Activated naive CD8-positive, alpha-beta T cell treated with anti-CD3 and anti-CD28 coated beads for 36 hours (primary cell): Measurements from ENCODE around the gene PLA1A. TPM values are rescaled to one million over a fixed set of nuclear protein-coding genes. Genes with fewer than 3 reads are reported as not detected.

Experiments used
- DNase-seq: peaks from one replicate; pipeline ENCODE4 v3.0.0; 2021
- H3K27ac Mint-ChIP-seq: one replicate; pipeline ENCODE4 v1.8.0; 2022; ENCODE audit warnings: mild to moderate bottlenecking, moderate library complexity, mixed read lengths
- H3K27me3 Mint-ChIP-seq: one replicate; pipeline ENCODE4 v1.8.0; 2022; ENCODE audit warnings: mild to moderate bottlenecking, mixed read lengths
- H3K36me3 Mint-ChIP-seq: one replicate; pipeline ENCODE4 v1.8.0; 2021; ENCODE audit warnings: mild to moderate bottlenecking, mixed read lengths
- H3K4me1 Mint-ChIP-seq: one replicate; pipeline ENCODE4 v1.8.0; 2021; ENCODE audit warnings: mixed read lengths
- H3K4me3 Mint-ChIP-seq: one replicate; pipeline ENCODE4 v1.8.0; 2022; ENCODE audit warnings: mild to moderate bottlenecking, moderate library complexity, mixed read lengths
- H3K9me3 Mint-ChIP-seq: one replicate; pipeline ENCODE4 v1.8.0; 2022; ENCODE audit warnings: mixed read lengths
- total RNA-seq, 2 experiments: library from RNA; stranded (reverse); gene quantifications; one replicate each; pipeline ENCODE4 v1.2.3, GENCODE V29; 2021

Gene PLA1A
- total RNA-seq, 2 experiments from 2014 or later = not detected

DNA sequence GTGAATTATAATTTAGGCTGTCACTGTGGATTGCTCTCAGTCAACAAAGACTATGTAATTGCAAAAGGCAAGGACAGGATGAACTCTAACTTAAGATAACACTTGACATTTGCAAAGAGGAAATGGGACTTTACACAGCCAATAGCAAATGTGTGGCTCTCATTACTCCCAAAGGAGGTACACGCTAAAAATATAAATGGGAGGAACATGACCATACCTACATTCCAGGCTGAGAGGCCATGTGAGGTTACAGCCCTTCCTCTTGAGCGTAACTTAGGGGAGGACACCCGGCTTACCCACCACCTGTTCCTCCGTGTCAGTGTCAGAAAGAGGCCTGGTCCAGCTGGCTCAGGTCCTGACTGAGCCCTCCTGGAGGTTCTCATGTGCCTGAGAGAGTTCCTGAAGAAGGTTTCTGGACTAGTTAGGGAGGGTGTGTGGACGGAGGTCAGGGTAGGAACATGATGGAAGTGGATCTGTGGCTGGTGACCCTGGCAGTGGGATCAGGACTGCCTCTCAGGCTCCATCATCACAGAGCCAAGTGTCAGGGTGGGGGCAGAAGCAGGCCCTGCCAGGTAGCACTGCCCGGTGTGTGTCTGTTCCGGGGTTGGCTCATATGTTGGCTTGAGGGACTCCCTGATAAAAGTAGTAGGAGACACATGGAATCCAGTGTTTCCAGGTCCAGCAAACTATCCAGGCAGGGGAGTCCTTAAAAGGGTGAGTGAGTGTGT is 54.8 kb downstream of the PLA1A start:
- Mint-ChIP-seq H3K27ac (no peak overlapping the region), H3K9me3 (no peaks in the 10 kb centered on the region), H3K36me3 (peaks cover 1% of the 10 kb centered on the region), H3K4me3 (no peak overlapping the region), H3K27me3 (no peaks in the 10 kb centered on the region), H3K4me1 (no peaks in the 10 kb centered on the region)
- DNase-seq = no peak

GRCh38 chr3:119653876-119654275 is 56.2 kb downstream of the PLA1A start:
- no peak for DNase-seq
- no peak overlapping the region for H3K4me3 Mint-ChIP-seq
- peaks cover 1% of the 10 kb centered on the region for H3K36me3 Mint-ChIP-seq
- no peak overlapping the region for H3K27ac Mint-ChIP-seq
- H3K9me3 Mint-ChIP-seq = no peaks in the 10 kb centered on the region
- H3K27me3 Mint-ChIP-seq = no peaks in the 10 kb centered on the region
- H3K4me1 Mint-ChIP-seq = peaks cover 7% of the 10 kb centered on the region

DNA sequence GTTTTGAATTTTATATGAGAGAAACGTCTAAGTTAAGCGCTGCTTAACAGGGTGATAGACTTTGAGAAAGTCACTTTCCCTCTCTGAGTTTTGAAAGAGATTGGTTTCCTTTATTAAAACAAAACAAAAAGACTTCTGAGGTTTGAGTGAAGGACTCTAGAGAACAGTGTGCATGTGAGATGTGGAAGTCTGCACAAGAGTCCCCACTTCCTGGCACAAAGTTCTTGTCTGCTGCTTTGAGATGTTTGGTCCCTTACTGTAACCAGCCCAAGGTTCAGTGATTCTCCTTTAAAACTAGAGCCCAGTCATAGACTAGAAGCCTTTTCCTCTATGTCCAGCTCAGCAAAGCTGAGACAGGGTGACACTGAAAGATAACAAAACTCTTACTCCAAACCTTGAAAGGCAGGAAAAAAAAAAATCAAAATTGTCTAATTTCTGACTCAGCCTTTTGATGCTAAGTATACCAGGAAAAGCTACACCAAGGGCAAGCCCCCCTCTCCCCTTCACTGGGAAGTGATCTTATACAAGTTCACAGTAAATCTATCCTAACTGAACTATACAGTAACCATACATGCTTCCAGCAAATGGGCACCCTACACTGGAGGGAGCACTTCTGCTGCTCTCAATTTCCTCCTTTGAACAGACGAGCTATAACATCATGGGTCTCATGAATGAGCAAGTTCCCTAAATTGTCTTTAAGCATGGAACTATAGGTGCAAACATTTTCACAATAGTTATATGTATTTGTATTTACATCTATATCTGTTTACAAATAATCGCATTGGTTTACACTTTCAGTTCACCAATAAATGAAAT is 60.4 kb downstream of the PLA1A start:
- peaks cover 7% of the 10 kb centered on the region for H3K4me1 Mint-ChIP-seq
- H3K27me3 Mint-ChIP-seq = no peaks in the 10 kb centered on the region
- H3K4me3 Mint-ChIP-seq = no peak overlapping the region
- no peaks in the 10 kb centered on the region for H3K9me3 Mint-ChIP-seq
- DNase-seq = no peak
- H3K36me3 Mint-ChIP-seq = peaks cover 1% of the 10 kb centered on the region
- H3K27ac Mint-ChIP-seq = peak overlapping the region; percentile 23

DNA sequence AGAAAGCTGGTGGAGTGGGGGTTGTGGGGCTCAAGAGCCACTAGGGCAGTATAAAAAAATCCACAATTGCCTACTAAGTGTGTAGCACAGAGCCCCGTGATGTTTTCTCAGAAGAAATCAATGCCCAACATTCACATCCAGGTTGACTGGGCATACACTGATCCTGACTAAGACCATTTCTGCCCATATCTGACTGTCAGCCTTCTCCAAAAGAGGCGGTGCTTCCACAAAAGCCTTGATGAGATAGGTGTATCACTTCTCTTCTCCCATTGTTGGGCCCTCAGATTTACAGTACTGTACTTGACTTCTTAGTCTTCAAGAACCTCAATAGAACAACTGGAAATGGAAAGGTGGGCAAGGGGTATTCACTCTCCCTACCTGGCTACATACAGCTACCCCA is 61.3 kb downstream of the PLA1A start:
- no peak for DNase-seq
- Mint-ChIP-seq H3K4me1 (peaks cover 7% of the 10 kb centered on the region), H3K9me3 (no peaks in the 10 kb centered on the region), H3K36me3 (peaks cover 3% of the 10 kb centered on the region), H3K4me3 (no peak overlapping the region), H3K27ac (no peak overlapping the region), H3K27me3 (no peaks in the 10 kb centered on the region)

DNA sequence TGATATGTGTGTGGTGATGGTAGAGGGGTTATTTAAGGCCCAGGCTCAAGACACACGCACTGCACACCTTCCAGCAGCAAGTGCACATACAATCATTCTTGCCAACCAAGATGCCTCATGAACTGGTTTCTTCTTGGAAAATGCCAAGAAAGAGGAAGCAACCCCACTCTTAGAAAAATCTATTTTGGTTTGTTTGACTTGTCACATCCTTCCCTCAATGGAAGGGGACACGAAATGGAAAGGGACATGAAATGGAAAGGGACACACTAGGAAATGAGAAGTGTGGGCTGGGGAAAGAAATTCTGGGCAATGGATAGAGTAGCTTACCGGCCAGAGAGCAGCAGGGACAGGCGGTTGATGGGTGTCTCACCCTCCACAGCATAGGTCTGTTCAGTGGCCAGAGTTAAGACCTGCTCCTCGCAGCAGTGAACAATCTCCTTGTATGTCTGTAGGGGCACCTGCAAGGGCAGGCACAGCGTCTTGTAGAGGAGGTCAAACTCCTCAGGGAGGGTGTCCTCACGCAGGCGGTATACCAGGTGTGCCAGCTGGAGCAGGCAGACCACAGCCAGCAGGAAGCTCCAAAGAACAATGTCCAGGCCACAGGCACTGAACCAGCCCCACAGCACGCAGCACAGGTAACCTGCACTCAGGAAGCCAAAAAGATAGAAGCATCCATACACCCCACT is 62.1 kb downstream of the PLA1A start:
- peaks cover 3% of the 10 kb centered on the region for H3K36me3 Mint-ChIP-seq
- DNase-seq = no peak
- no peak overlapping the region for H3K4me3 Mint-ChIP-seq
- no peaks in the 10 kb centered on the region for H3K9me3 Mint-ChIP-seq
- H3K4me1 Mint-ChIP-seq = peaks cover 7% of the 10 kb centered on the region
- H3K27ac Mint-ChIP-seq = no peak overlapping the region
- no peaks in the 10 kb centered on the region for H3K27me3 Mint-ChIP-seq

DNA sequence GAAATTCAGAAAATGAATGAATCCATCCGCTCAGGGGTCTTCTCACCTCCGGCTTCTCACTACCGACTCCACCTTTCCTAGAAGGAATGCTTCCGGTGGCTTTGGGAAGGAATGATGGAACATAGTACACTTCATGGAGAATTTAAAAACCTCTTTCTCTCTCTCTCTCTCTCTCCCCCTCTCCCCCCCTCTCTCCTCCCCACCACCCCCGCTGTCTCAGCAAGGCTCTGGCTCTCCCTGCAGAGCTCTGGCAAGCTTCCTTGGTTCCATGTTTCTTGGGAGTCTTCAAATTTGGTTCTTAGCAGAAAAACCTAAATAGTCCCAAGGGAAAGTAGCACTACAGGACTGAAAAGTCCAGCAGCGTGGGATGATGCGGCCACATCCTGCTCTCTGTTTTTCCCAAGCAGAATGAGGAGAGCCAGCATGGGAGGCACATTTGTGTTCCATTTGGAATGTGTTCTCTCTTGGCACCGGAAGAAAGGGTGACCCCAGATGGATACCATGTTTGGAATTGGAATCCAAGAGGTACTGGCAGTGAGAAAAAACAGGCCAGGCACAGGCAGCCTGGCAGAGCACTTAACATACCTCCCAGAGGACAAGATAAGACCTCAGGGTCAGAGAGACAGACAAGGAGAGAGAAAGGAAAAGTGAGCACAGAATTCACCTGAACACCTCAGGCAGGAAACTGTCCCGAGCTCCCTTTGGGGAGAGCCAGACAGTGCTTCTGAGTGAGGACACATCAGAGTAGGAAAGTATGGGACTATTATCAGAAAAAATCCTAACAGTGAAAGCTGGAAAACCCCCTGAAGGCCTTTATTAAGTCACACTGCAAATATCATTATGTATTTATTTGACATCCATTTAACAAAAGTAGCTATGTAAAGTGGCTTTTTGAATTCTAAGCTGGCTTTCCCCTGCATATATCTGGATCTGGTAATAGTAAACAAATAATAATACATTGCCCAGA is 63.1 kb downstream of the PLA1A start, which contains the start of gene POPDC2:
POPDC2 (minus strand) TSS at position 116 of the 967 bp plus-strand sequence. CDS start 166 bp downstream, outside the sequence.
- no peak within 1 kb of the TSS for H3K4me3 Mint-ChIP-seq
- no peaks in the 10 kb centered on the region for H3K9me3 Mint-ChIP-seq
- peaks cover 7% of the 10 kb centered on the region for H3K4me1 Mint-ChIP-seq
- peaks cover 5% of the 10 kb centered on the region for H3K36me3 Mint-ChIP-seq
- H3K27me3 Mint-ChIP-seq = no peaks in the 10 kb centered on the region
- H3K27ac Mint-ChIP-seq = no peak within 1 kb of the TSS
- DNase-seq = no peak

GRCh38 chr3:119662604-119663373 is 65.1 kb downstream of the PLA1A start:
- Mint-ChIP-seq H3K4me3 (no peak overlapping the region), H3K27me3 (no peaks in the 10 kb centered on the region), H3K27ac (no peak overlapping the region), H3K36me3 (peaks cover 15% of the 10 kb centered on the region), H3K9me3 (no peaks in the 10 kb centered on the region), H3K4me1 (peaks cover 5% of the 10 kb centered on the region)
- DNase-seq = no peak

DNA sequence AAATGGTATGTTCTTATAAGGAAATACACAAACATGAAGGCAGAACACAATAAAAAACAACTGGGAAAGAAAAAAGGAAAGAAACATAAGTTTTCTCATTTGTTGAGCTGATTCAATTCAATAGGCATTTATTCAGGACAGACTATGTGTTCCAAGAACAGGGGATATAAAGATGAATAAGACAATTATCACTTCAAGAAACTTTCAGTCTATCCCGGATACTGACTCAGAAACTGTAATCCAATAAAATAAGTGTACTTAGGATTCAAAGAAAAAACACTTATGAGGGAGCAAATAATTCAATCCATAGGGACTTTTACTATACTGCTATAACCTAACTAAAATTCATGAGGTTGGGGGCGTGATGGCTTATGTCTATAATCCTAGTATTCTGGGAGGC is 66.2 kb downstream of the PLA1A start:
- H3K4me1 Mint-ChIP-seq = no peaks in the 10 kb centered on the region
- no peak overlapping the region for H3K27ac Mint-ChIP-seq
- peaks cover 15% of the 10 kb centered on the region for H3K36me3 Mint-ChIP-seq
- no peak overlapping the region for H3K4me3 Mint-ChIP-seq
- no peak for DNase-seq
- H3K9me3 Mint-ChIP-seq = no peaks in the 10 kb centered on the region
- no peaks in the 10 kb centered on the region for H3K27me3 Mint-ChIP-seq

DNA sequence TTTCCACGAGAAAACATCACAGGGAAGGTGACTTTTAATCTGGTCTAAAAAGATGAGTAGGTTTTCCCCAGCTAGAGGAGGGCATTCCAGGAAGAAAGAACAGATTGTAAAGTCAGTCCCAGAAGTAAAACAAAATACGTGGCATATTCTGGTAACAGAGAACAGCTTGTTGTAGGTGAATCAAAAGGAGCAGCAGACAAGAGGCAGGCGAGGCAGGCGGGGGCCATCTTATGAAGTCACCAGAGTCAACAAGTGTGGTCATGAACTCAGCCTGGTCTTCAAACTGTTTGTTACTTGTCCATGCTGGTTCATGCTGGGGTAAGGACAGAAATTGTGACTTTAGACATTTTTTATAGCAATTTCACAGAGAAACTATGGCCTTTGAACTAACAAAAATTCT is 66.7 kb downstream of the PLA1A start:
- H3K4me1 Mint-ChIP-seq = no peaks in the 10 kb centered on the region
- no peak for DNase-seq
- H3K36me3 Mint-ChIP-seq = peaks cover 15% of the 10 kb centered on the region
- H3K27me3 Mint-ChIP-seq = no peaks in the 10 kb centered on the region
- no peak overlapping the region for H3K4me3 Mint-ChIP-seq
- no peaks in the 10 kb centered on the region for H3K9me3 Mint-ChIP-seq
- no peak overlapping the region for H3K27ac Mint-ChIP-seq

DNA sequence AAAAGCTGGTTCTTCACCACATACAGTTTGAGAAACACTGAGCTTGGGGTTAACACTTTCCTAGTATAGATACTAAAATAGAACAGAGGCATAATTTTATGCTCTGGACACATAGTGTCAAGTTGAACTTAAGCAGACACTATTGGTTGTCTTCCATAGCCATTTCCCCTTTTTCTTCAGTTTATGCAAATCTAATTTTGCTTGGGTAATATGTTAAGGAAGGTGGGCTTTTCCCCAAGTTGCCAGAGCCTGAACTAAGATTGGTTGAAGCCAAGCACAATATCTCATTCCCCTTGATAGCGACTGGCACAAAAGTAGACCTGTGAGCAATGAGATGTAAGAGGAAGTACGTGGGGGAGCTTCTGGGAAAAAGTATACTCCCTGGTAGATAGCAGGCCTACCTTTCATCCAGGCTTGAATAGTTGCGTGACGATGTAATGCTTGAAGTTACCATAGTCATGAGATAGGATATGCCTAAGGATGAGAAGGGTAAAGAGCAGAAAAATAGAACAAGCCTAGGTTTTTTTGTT is 67.2 kb downstream of the PLA1A start:
- DNase-seq = no peak
- H3K4me3 Mint-ChIP-seq = no peak overlapping the region
- no peaks in the 10 kb centered on the region for H3K27me3 Mint-ChIP-seq
- H3K9me3 Mint-ChIP-seq = no peaks in the 10 kb centered on the region
- no peak overlapping the region for H3K27ac Mint-ChIP-seq
- H3K36me3 Mint-ChIP-seq = peaks cover 17% of the 10 kb centered on the region
- H3K4me1 Mint-ChIP-seq = peaks cover 2% of the 10 kb centered on the region

GRCh38 chr3:119665954-119666559 is 68.4 kb downstream of the PLA1A start:
- no peak for DNase-seq
- Mint-ChIP-seq H3K36me3 (peaks cover 19% of the 10 kb centered on the region), H3K27me3 (no peaks in the 10 kb centered on the region), H3K27ac (no peak overlapping the region), H3K4me1 (peaks cover 6% of the 10 kb centered on the region), H3K4me3 (no peak overlapping the region), H3K9me3 (no peaks in the 10 kb centered on the region)

DNA sequence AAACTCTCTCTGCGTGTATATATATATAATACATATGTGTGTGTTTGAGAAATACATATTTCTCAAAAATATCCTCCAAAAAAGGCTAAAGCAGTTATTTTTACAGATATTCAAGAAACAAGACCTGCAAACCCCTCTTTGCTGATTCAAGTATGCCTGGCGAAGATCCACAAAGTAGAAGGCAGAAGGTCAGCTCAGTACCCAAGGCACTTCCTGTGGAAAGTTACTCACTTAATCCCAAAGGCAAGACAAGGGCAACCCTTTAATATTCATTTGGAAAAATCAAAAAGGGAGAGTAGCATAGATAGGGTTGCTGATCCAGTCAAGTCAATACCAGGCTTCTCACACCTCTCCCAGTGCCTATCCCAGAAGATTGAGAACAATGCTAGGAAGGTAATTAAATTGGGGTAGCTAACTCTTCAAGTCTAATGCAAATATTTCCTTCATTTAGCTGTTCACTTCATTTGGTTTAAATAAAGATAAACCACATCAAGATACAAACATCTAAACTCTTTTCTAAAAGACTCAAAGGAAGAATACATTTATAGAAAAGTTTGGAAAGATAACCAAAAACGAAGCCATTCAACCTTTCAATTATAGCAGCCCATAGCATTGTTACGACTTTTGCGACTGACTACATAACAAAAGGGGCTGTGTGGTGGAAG is 72.4 kb downstream of the PLA1A start:
- Mint-ChIP-seq H3K9me3 (no peaks in the 10 kb centered on the region), H3K36me3 (peaks cover 34% of the 10 kb centered on the region), H3K27me3 (no peaks in the 10 kb centered on the region), H3K27ac (peak overlapping the region; percentile 52), H3K4me3 (no peak overlapping the region), H3K4me1 (peaks cover 25% of the 10 kb centered on the region)
- DNase-seq = no peak

GRCh38 chr3:119672776-119673175 is 75.1 kb downstream of the PLA1A start:
- H3K27ac Mint-ChIP-seq = peak overlapping the region; percentile 45
- no peaks in the 10 kb centered on the region for H3K27me3 Mint-ChIP-seq
- peaks cover 38% of the 10 kb centered on the region for H3K36me3 Mint-ChIP-seq
- H3K4me3 Mint-ChIP-seq = no peak overlapping the region
- peaks cover 47% of the 10 kb centered on the region for H3K4me1 Mint-ChIP-seq
- no peaks in the 10 kb centered on the region for H3K9me3 Mint-ChIP-seq
- no peak for DNase-seq
